Lung (tissue), 12 donors: ENCODE results near the gene ATP5PD. TPM values are rescaled to one million over a fixed set of nuclear protein-coding genes. Genes with fewer than 3 reads are reported as not detected.
A peak's percentile ranks its signal among the peaks of the same experiment; 100 is the strongest.

Experiments
- ATAC-seq: fragments of 200-7000 bp; cut with Tn5 transposase; one replicate; pipeline ENCODE4 v1.9.1; 2020; ENCODE audit warnings: moderate number of reproducible peaks; ENCODE audit not compliant: insufficient read depth, low FRiP score
- DNase-seq, 3 donors: peaks; one replicate each; pipeline ENCODE4 v3.0.0-alpha.2; 2013 to 2017
- H3K27ac ChIP-seq, 2 donors: one replicate each; pipeline ENCODE4 v1.5.1; 2013; ENCODE audit warnings: mild to moderate bottlenecking in 2 of 2, moderate library complexity in 2 of 2, control low read depth in 1 of 2, inconsistent platforms in 1 of 2, low read depth in 1 of 2, low read length in 1 of 2
- H3K27me3 ChIP-seq, 3 donors: one replicate each; pipeline ENCODE4 v1.5.1; 2013; ENCODE audit warnings: low read length in 2 of 3; ENCODE audit not compliant: control insufficient read depth in 3 of 3, insufficient read depth in 3 of 3
- H3K36me3 ChIP-seq, 4 donors: one replicate each; pipeline ENCODE4 v1.5.1; 2013; ENCODE audit warnings: low read length in 4 of 4, mild to moderate bottlenecking in 1 of 4, moderate library complexity in 1 of 4; ENCODE audit not compliant: control insufficient read depth in 4 of 4, insufficient read depth in 4 of 4
- H3K4me1 ChIP-seq, 5 donors: one replicate each; pipeline ENCODE4 v1.5.1; 2013; ENCODE audit warnings: low read length in 5 of 5, mild to moderate bottlenecking in 2 of 5, moderate library complexity in 1 of 5; ENCODE audit not compliant: control insufficient read depth in 5 of 5, insufficient read depth in 5 of 5
- H3K4me3 ChIP-seq: one replicate; pipeline ENCODE4 v1.5.1; 2013; ENCODE audit warnings: mild to moderate bottlenecking, control low read depth, moderate library complexity
- H3K9ac ChIP-seq, 2 donors: one replicate each; pipeline ENCODE4 v1.5.1; 2013; ENCODE audit warnings: low read length in 2 of 2, control low read depth in 1 of 2; ENCODE audit not compliant: insufficient read depth in 1 of 2
- H3K9me3 ChIP-seq, 4 donors: one replicate each; pipeline ENCODE4 v1.5.1; 2013; ENCODE audit warnings: low read length in 3 of 4, mild to moderate bottlenecking in 1 of 4, moderate library complexity in 1 of 4; ENCODE audit not compliant: control insufficient read depth in 4 of 4, insufficient read depth in 3 of 4
- CTCF ChIP-seq: IDR thresholded peaks from 2 replicates; pipeline ENCODE4 v1.5.1; 2012; ENCODE audit warnings: mild to moderate bottlenecking; ENCODE audit errors: control extremely low read depth, extremely low read depth
- WGBS, 2 donors: extraction: QIAGEN DNeasy Blood & Tissue Kit; methylation state at CpG; one replicate each; pipeline ENCODE4 v1.1.7; 2013; 5-methylcytosine and 5-hydroxymethylcytosine counted together
- polyA plus RNA-seq, 2 donors: library from polyadenylated mRNA; stranded (reverse); fragments of 200-250 nt; gene quantifications; one replicate each; pipeline ENCODE4 v1.2.1, GENCODE V29; 2013
- total RNA-seq, 2 donors: library from RNA; depleted of rRNA in 1 of 2; stranded (reverse); fragments of >200 nt in 1 of 2; gene quantifications; one replicate each; pipeline ENCODE4 v1.2.1, GENCODE V29; 2014 to 2021
- donor health status: control.
- donor health status: control.
- donor health status: Bipolar disorder and iron deficiency.
- donor health status: healthy.
- donor health status: DM: yes; HTN: yes; CAD: no.

Gene ATP5PD
- total and polyA plus RNA-seq, 4 donors, result 110 to 736 (median 257) TPM

- H3K36me3 ChIP-seq, result no peaks in the 10 kb centered on the region
- peaks cover 0 to 23% (median 8%) of the 10 kb centered on the region in 5 donors for H3K4me1 ChIP-seq
- DNase-seq (peak; percentile 78 to 89 (median 84)), ATAC-seq (no peak)
- no peak overlapping the region for H3K4me3 ChIP-seq
- TF ChIP-seq CTCF, result no peak
- 60 to 62% methylated on average over 13 of the region's 13 CpGs for WGBS, 2 donors
- H3K27me3 ChIP-seq, result no peaks in the 10 kb centered on the region
- H3K9me3 ChIP-seq, result no peaks in the 10 kb centered on the region
- peak overlapping the region; percentile 88 to 89 for H3K27ac ChIP-seq
- H3K9ac ChIP-seq, result peak overlapping the region; percentile 61 to 82
Observed at GRCh38 chr17:75011401-75012095, 35.2 kb downstream of the ATP5PD start.

DNA sequence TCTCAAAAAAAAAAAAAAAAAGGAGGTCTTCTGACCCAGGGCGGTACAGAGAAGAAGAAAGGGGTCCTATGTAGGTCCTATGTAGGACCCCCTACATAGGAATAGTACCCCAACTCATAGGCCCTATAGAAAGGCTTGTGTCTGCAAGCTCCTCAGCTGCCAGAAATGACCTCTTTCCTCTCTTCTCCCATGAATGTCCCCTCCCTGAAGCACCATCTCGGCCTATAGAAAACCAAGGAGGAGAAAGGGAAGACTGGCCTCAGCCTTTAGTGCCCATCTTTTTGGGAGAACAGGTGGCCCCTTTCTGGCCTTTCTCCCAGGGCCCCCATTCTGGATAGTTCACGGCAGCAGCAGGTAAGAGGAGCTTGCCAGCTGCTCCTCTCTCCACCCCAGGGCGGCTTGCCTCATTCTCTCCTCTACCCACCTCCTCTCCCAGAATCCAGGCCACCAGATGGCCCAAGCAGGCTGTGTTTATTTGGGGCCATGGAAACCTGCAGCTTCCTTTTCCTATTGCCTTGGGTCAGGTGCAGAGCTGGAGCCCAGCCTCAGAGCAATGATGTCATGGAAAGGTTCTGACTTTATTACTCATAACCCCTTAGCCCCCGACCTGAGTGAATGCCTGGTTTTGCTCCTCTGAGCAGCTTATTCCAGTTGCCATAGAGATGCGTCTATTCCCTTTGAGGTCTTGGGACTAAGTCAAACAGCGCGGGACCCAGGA lies 35.9 kb downstream of the ATP5PD start:
- H3K9me3 ChIP-seq, result no peaks in the 10 kb centered on the region
- H3K4me1 ChIP-seq, result peaks cover 0 to 23% (median 8%) of the 10 kb centered on the region in 5 donors
- ATAC-seq (no peak), DNase-seq (peak; percentile 22 to 49 (median 35))
- no peak for TF ChIP-seq CTCF
- H3K27ac ChIP-seq, result peak overlapping the region in 1 of 2 donors; percentile 76
- H3K4me3 ChIP-seq, result no peak overlapping the region
- 79 to 85% methylated on average over 8 of the region's 8 CpGs for WGBS, 2 donors
- H3K36me3 ChIP-seq, result no peaks in the 10 kb centered on the region
- no peak overlapping the region for H3K9ac ChIP-seq
- no peaks in the 10 kb centered on the region for H3K27me3 ChIP-seq

DNA sequence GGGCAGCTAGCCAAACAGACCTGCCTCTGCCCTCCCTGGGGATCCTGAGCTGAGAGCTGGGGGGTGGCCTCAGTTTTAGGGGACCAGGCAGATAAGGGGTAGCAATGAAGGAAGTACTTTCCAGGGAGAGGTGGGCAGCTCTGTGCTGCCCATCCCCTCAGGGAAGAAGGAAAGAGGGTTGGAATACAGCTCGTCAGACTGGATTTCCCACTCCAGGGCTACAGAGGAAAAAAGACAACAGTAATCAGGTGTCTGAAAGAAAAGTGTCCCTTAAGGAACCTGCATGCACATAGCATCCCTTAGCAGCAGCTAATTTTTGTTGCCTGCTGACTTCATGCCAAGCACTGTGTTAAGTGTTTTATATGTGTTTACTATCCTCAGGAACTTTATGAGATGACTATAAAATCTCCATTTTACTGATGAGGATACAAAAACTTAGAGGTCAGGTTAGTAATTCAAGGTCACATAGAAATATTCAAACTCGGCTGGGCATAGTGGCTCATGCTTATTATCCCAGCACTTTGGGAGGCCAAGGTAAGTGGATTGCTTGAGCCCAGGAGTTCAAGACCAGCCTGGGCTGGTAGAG lies 37.5 kb downstream of the ATP5PD start:
- H3K9me3 ChIP-seq, result no peaks in the 10 kb centered on the region
- no peak overlapping the region for H3K9ac ChIP-seq
- H3K36me3 ChIP-seq, result peaks cover 0 to 5% (median 0%) of the 10 kb centered on the region in 4 donors
- H3K27me3 ChIP-seq, result no peaks in the 10 kb centered on the region
- no peak overlapping the region for H3K27ac ChIP-seq
- TF ChIP-seq CTCF, result no peak
- DNase-seq, result peak in 1 of 3 donors; percentile 30
- H3K4me3 ChIP-seq, result no peak overlapping the region
- 70 to 87% methylated on average over 2 of the region's 2 CpGs for WGBS, 2 donors
- no peak for ATAC-seq
- H3K4me1 ChIP-seq, result peaks cover 0 to 23% (median 8%) of the 10 kb centered on the region in 5 donors
